ENCODE data around the gene FMN1. TPM values are rescaled to one million over a fixed set of nuclear protein-coding genes. Genes with fewer than 3 reads are reported as not detected.

Gene FMN1
- total RNA-seq, 3 donors from 2014 or later, result 0.14 to 0.66 (median 0.48) TPM

DNA sequence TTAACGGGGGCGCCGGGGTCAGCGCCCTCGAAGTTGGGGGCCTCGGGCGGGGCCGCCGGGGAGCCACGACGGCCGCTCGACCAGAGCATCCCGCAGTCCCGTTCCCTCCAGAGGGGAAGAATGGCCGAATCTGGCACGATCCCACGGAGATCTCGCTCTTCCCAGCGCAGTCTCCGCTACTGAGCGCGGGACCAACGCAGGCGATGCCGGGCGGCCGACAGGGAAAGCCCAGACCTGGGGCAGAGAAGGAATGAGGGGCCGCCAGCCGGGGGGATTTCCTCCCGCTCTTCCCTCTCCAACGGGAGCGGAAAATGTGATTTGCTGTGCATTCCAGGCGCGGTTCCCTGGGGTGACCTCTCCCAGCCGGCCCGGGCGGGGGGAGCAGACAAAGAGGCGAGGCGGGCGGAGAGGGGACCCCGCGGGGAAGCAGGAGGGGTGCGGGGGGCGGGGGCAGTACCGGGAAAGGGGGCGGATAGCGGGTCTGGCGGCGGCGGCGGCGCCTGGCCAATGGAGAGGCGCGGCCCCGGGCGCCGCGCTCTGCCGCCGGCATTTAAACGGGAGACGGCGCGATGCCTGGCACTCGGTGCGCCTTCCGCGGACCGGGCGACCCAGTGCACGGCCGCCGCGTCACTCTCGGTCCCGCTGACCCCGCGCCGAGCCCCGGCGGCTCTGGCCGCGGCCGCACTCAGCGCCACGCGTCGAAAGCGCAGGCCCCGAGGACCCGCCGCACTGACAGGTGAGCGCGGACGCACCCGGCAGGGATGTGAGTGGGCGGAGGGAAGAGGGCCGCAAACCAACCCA is 476.9 kb downstream of the FMN1 start, which contains the start of gene GREM1:
Gene GREM1 (plus strand): TSS at position 579 of the 801 bp plus-strand sequence. CDS start 12,687 bp downstream, outside the sequence.
- H3K9me3 Mint-ChIP-seq, result no peaks in the 10 kb centered on the region
- DNase-seq, result no peak
- H3K4me3 Mint-ChIP-seq, result no peak within 1 kb of the TSS
- H3K4me1 Mint-ChIP-seq (ENCODE audit: low read depth), result peaks cover 14% of the 10 kb centered on the region
- H3K36me3 Mint-ChIP-seq (ENCODE audit: insufficient read depth), result no peaks in the 10 kb centered on the region
- ATAC-seq, result no peak
- peaks cover 55% of the 10 kb centered on the region for H3K27me3 Mint-ChIP-seq (ENCODE audit: low read depth)

DNA sequence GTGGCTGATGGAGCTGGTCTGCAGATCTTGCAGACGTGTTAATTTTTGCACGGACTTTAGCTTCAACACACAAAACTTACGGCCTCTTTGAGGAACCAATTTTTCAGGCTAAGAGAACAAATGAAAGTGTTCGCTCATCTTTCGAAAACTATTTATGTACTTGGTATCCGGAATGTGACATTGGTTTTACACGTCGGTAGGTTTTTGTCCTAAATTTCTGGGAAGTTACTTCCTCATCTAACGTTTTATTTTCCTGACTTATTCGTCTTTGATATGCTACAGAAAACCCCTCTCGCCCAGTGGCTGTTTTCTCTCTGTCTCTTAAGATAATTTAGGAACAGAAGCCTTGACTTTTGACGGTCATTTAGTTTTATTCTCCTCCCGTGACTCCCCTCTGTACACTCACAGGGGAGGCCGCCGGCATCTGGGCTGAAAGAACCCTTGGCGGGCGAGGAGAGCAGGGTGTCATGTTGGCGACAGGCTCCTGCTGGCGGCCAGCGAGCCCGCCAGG is 477.5 kb downstream of the FMN1 start:
- DNase-seq (no peak), ATAC-seq (no peak)
- peaks cover 14% of the 10 kb centered on the region for H3K4me1 Mint-ChIP-seq (ENCODE audit: low read depth)
- H3K4me3 Mint-ChIP-seq, result no peak overlapping the region
- H3K9me3 Mint-ChIP-seq, result no peaks in the 10 kb centered on the region
- H3K36me3 Mint-ChIP-seq (ENCODE audit: insufficient read depth), result no peaks in the 10 kb centered on the region
- peaks cover 55% of the 10 kb centered on the region for H3K27me3 Mint-ChIP-seq (ENCODE audit: low read depth)

DNA sequence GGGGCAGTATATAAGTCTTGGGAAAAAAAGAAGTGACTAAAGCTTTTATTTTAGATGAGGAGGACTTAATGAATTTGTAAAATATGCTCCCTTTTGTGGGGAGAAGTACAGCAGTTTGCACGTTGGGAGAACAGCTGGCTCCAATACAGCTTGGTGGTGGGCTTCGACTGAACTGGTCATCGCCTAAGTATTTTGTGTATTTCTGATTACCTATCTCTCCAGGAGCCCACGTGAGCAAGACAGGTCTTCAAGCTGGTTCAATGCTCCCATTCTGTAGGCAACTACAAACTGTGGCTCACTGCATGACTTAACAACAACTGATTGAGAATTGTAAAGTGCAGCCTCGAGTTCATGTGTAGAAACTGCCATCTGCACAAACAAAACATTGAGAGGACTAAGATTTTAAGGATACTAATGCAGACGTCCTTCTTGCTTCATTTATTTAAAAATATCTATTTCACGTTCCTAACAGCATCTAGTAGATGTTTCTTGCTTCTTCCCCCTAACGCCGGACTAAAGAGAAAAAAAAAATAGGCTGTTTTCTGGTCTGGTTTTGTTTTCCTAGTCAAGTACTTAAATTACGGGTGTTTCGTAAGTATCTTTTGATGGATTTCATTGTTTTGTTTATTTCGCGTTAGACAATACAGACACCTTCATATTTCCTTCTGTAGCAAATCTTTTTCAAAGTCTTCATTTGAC is 478.1 kb downstream of the FMN1 start:
- Mint-ChIP-seq H3K27me3 (ENCODE audit: low read depth) (peaks cover 55% of the 10 kb centered on the region), H3K4me3 (no peak overlapping the region), H3K36me3 (ENCODE audit: insufficient read depth) (no peaks in the 10 kb centered on the region), H3K9me3 (no peaks in the 10 kb centered on the region), H3K4me1 (ENCODE audit: low read depth) (peaks cover 14% of the 10 kb centered on the region)
- no peak for DNase-seq
- ATAC-seq, result no peak

Other genes with a start within 250 kb of the FMN1 start
- not detected for gene RYR3, start 116.3 kb upstream of the FMN1 start, total RNA-seq